SH-SY5Y (cell line): ENCODE measurements around the gene RNASEH2C.

Experiments used
- GATA2 ChIP-seq: IDR thresholded peaks from 2 replicates; pipeline ENCODE4 v1.6.1; 2011; ENCODE audit warnings: mild to moderate bottlenecking, low read depth, low read length
- GATA3 ChIP-seq: IDR thresholded peaks from 2 replicates; pipeline ENCODE4 v1.6.1; 2011; ENCODE audit warnings: low read depth, mild to moderate bottlenecking, low read length, moderate library complexity

- TF ChIP-seq GATA2 (no peak), GATA3 (no peak)
Measured at GRCh38 chr11:65745049-65745448, 24.5 kb upstream of the RNASEH2C start.
